C4-2B (cell line): ENCODE results near the gene BLACAT1.

Experiments
- ZFX ChIP-seq: fragments of 450-650 bp; IDR thresholded peaks from 2 replicates; pipeline ENCODE4 v1.6.1; 2017
- TF ChIP-seq, protein P1 (sequence below): fragments of 450-650 bp; conservative IDR thresholded peaks from 2 replicates; pipeline ENCODE4 v1.5.1; 2017; ENCODE audit warnings: mild to moderate bottlenecking

DNA sequence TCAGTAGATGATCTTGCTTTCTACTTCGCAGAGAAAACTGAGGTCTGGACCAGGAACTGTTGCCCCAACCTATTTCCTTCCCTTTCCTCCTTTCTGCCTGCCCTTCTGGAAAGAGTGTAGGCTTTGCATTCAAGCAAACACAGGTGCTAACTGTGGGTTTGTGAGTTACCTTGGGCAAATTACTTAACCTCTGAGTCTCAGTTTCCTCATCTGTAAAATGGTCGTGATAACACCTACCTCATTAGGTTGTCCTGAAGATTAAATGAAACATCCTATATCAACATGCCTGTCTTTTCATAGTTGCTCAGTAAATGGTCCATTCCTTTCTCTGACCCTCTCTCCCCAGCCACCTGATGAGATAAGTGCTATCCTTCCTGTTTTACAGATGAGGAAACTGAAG lies 9.5 kb upstream of the BLACAT1 start:
- TF ChIP-seq, protein P1, sequence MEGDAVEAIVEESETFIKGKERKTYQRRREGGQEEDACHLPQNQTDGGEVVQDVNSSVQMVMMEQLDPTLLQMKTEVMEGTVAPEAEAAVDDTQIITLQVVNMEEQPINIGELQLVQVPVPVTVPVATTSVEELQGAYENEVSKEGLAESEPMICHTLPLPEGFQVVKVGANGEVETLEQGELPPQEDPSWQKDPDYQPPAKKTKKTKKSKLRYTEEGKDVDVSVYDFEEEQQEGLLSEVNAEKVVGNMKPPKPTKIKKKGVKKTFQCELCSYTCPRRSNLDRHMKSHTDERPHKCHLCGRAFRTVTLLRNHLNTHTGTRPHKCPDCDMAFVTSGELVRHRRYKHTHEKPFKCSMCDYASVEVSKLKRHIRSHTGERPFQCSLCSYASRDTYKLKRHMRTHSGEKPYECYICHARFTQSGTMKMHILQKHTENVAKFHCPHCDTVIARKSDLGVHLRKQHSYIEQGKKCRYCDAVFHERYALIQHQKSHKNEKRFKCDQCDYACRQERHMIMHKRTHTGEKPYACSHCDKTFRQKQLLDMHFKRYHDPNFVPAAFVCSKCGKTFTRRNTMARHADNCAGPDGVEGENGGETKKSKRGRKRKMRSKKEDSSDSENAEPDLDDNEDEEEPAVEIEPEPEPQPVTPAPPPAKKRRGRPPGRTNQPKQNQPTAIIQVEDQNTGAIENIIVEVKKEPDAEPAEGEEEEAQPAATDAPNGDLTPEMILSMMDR = no peak
- TF ChIP-seq ZFX = no peak
